GM12892 (cell line): ENCODE results near the gene DNAH11.

Experiments
- POLR2A ChIP-seq: IDR thresholded peaks from 2 replicates; pipeline ENCODE4 v1.6.1; 2011; ENCODE audit warnings: low read depth, low read length, control low read depth
- TAF1 ChIP-seq: IDR thresholded peaks from 2 replicates; pipeline ENCODE4 v1.6.1; 2011; ENCODE audit warnings: low read depth, mild to moderate bottlenecking, control low read depth, low read length, borderline replicate concordance

DNA sequence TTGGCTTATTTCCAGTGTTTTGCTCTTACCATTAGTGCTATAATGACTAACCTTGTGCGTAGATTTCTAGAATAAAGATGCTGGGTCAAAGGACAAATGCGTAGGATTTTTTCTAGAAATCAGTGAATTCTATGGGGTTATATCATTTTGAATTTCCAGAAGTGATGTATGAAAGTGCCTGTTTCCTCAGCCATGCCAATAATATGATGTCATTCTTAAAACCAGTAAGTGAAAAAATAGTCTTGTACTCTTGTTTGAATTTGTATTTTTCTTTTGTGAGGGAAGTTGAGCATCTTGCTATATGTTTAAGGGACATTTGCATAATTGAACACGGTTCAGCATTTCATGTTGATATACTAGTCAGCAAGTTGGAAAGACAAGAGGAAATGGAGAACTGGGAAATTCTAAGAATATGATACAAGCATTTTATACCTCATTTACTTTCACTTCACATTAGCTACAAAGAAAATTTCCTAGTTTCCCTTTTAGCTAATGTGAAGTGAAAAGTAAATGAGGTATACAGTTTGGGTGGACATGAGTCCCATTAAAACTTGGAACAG lies 3.8 kb upstream of the DNAH11 start:
- TF ChIP-seq POLR2A (no peak), TAF1 (no peak)
